Thyroid gland (tissue), 4 donors: ENCODE data around the gene RAI1. TPM values are rescaled to one million over a fixed set of nuclear protein-coding genes. Genes with fewer than 3 reads are reported as not detected.

Experiments used
- DNase-seq, 2 donors: peaks; one replicate each; pipeline ENCODE4 v3.0.0-alpha.2; 2019
- H3K27ac ChIP-seq, 3 donors: fragments of 200-600 bp; sonication (generic); 1 replicate in 2 of 3; 2 replicates in 1 of 3; pipeline ENCODE4 v1.5.1; 2016 to 2019; ENCODE audit warnings: mild to moderate bottlenecking in 1 of 3, moderate library complexity in 1 of 3
- H3K27me3 ChIP-seq: fragments of 200-600 bp; sonication (generic); one replicate; pipeline ENCODE4 v1.5.1; 2019
- H3K36me3 ChIP-seq, 2 donors: fragments of 200-600 bp; sonication (generic); one replicate each; pipeline ENCODE4 v1.5.1; 2016 to 2019
- H3K4me1 ChIP-seq, 2 donors: fragments of 200-600 bp; sonication (generic); one replicate each; pipeline ENCODE4 v1.5.1; 2017 to 2019
- H3K4me3 ChIP-seq, 3 donors: fragments of 200-600 bp; sonication (generic); replicated peaks in 1 of 3; 1 replicate in 2 of 3; 2 replicates in 1 of 3; pipeline ENCODE4 v1.5.1; 2016; ENCODE audit warnings: mild to moderate bottlenecking in 1 of 3
- H3K9me3 ChIP-seq: fragments of 200-600 bp; sonication (generic); one replicate; pipeline ENCODE4 v1.5.1; 2017
- POLR2A ChIP-seq, 2 donors: fragments of 450-650 bp; IDR thresholded peaks; one replicate each; pipeline ENCODE4 v1.6.1; 2017; ENCODE audit warnings: antibody characterized with exemption in 2 of 2, mild to moderate bottlenecking in 2 of 2, moderate library complexity in 1 of 2
- WGBS, 2 donors: methylation state at CpG; one replicate each; pipeline ENCODE4 v1.1.5; 2017; 5-methylcytosine and 5-hydroxymethylcytosine counted together
- intact Hi-C: fragments of 100-400 bp; cut with DNase I; formaldehyde crosslinking; loops from one replicate; pipeline ENCODE4 v1.15.1; 2023
- total RNA-seq, 4 donors: library from RNA; depleted of rRNA; stranded (reverse); fragments of >200 nt; gene quantifications; one replicate each; pipeline ENCODE4 v1.2.3, GENCODE V29; 2016
- TF ChIP-seq, protein P1 (sequence below), 6 experiments: fragments of 200-600 bp in 3 of 6; fragments of 450-650 bp in 3 of 6; sonication (generic) in 3 of 6; IDR thresholded peaks; one replicate each; pipeline ENCODE4 v1.5.1; 2016 to 2019; ENCODE audit warnings: antibody characterized with exemption in 6 of 6, mild to moderate bottlenecking in 2 of 6, inconsistent platforms in 1 of 6, moderate library complexity in 1 of 6

The RAI1 gene
- total RNA-seq, 4 donors from 2014 or later, result 19.1 to 52.3 (median 34.1) TPM

- Histone ChIP-seq H3K27ac (peak overlapping the region in 1 of 3 donors; percentile 12), H3K4me3 (no peak overlapping the region), H3K36me3 (no peaks in the 10 kb centered on the region), H3K9me3 (no peaks in the 10 kb centered on the region), H3K4me1 (peaks cover 30 to 52% of the 10 kb centered on the region in 2 donors), H3K27me3 (no peaks in the 10 kb centered on the region)
- no peak for DNase-seq
- TF ChIP-seq, protein P1, sequence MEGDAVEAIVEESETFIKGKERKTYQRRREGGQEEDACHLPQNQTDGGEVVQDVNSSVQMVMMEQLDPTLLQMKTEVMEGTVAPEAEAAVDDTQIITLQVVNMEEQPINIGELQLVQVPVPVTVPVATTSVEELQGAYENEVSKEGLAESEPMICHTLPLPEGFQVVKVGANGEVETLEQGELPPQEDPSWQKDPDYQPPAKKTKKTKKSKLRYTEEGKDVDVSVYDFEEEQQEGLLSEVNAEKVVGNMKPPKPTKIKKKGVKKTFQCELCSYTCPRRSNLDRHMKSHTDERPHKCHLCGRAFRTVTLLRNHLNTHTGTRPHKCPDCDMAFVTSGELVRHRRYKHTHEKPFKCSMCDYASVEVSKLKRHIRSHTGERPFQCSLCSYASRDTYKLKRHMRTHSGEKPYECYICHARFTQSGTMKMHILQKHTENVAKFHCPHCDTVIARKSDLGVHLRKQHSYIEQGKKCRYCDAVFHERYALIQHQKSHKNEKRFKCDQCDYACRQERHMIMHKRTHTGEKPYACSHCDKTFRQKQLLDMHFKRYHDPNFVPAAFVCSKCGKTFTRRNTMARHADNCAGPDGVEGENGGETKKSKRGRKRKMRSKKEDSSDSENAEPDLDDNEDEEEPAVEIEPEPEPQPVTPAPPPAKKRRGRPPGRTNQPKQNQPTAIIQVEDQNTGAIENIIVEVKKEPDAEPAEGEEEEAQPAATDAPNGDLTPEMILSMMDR (IDR thresholded peaks at IDR 0.05), result no peak
- no peak for TF ChIP-seq POLR2A (IDR thresholded peaks at IDR 0.05)
- intact Hi-C loops, result no loop called here
- WGBS, 2 donors, result 88 to 91% methylated on average over 13 of the region's 13 CpGs
These were observed 146.8 kb downstream of the RAI1 start for GRCh38 chr17:17827826-17828621.

DNA sequence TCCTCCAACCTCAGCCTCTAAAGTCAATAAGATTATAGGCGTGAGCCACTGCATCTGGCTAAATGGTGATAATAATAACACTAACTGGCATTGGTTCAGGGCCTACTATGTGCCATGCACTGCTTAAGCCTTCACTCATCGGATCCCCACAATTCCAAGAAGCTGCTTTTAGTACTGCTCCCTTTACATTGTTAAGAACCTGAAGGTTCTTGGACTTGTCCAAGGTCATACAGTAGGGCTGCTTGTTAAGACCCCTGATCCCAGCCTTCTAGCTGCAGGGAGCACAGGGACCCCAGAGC lies 149.0 kb downstream of the RAI1 start:
- Histone ChIP-seq H3K27ac (peak overlapping the region in 1 of 3 donors; percentile 20), H3K36me3 (no peaks in the 10 kb centered on the region), H3K9me3 (no peaks in the 10 kb centered on the region), H3K27me3 (no peaks in the 10 kb centered on the region), H3K4me1 (peaks cover 30 to 51% of the 10 kb centered on the region in 2 donors), H3K4me3 (no peak overlapping the region)
- intact Hi-C loops, result no loop called here
- DNase-seq, result no peak
- no peak for TF ChIP-seq POLR2A (IDR thresholded peaks at IDR 0.05)
- TF ChIP-seq, protein P1 (IDR thresholded peaks at IDR 0.05), result no peak
- WGBS, 2 donors, result 100% methylated on average over 2 of the region's 2 CpGs

- H3K27ac ChIP-seq, result peak overlapping the region in 1 of 3 donors; percentile 41
- no peak overlapping the region for H3K4me3 ChIP-seq
- intact Hi-C loops, result no loop called here
- no peaks in the 10 kb centered on the region for H3K36me3 ChIP-seq
- peaks cover 30 to 51% of the 10 kb centered on the region in 2 donors for H3K4me1 ChIP-seq
- 56 to 87% methylated on average over 3 to 4 of the region's 6 CpGs for WGBS, 2 donors
- no peaks in the 10 kb centered on the region for H3K9me3 ChIP-seq
- no peak for TF ChIP-seq POLR2A (IDR thresholded peaks at IDR 0.05)
- TF ChIP-seq, protein P1 (IDR thresholded peaks at IDR 0.05), result no peak
- DNase-seq, result no peak
- H3K27me3 ChIP-seq, result no peaks in the 10 kb centered on the region
These were observed 149.5 kb downstream of the RAI1 start for GRCh38 chr17:17830740-17831207.

- H3K4me3 ChIP-seq, result no peak overlapping the region
- no peak for DNase-seq
- H3K9me3 ChIP-seq, result no peaks in the 10 kb centered on the region
- no peaks in the 10 kb centered on the region for H3K27me3 ChIP-seq
- no peak for TF ChIP-seq POLR2A (IDR thresholded peaks at IDR 0.05)
- TF ChIP-seq, protein P1 (IDR thresholded peaks at IDR 0.05), result no peak
- no peaks in the 10 kb centered on the region for H3K36me3 ChIP-seq
- H3K4me1 ChIP-seq, result peaks cover 26 to 48% of the 10 kb centered on the region in 2 donors
- WGBS, 2 donors, result 86% methylated on average over 11 to 12 of the region's 12 CpGs
- intact Hi-C loops, result no loop called here
- peak overlapping the region in 1 of 3 donors; percentile 41 for H3K27ac ChIP-seq
These were observed 150.2 kb downstream of the RAI1 start for GRCh38 chr17:17831208-17832031.

DNA sequence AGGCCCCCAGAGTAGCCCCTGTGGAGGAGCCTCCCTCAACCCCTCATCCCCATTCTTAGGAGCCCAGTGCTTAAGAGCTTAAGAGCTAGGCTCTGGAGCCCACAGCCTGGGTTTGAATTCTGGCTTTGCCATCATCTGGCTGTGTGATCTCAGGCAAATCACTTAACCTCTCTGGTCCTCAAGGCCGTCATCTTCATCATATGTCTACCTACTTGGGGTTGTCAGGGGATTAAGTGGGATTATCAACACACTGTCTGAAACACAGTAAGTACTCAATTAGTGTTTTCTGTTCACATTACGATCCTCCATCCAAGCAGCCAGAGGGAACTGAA lies 150.7 kb downstream of the RAI1 start:
- Histone ChIP-seq H3K9me3 (no peaks in the 10 kb centered on the region), H3K36me3 (no peaks in the 10 kb centered on the region), H3K27me3 (no peaks in the 10 kb centered on the region), H3K4me3 (no peak overlapping the region), H3K4me1 (peaks cover 28 to 48% of the 10 kb centered on the region in 2 donors), H3K27ac (no peak overlapping the region)
- WGBS, 2 donors, result 86 to 98% methylated on average over 2 of the region's 2 CpGs
- intact Hi-C loops, result no loop called here
- no peak for DNase-seq
- TF ChIP-seq, protein P1 (IDR thresholded peaks at IDR 0.05), result no peak
- TF ChIP-seq POLR2A (IDR thresholded peaks at IDR 0.05), result no peak
